ENCODE data around the gene MYH10. TPM values are rescaled to one million over a fixed set of nuclear protein-coding genes. Genes with fewer than 3 reads are reported as not detected.

Gene MYH10
- total and polyA plus RNA-seq, 9 of the 15 experiments (the other 6 are each of a cell fraction or from before 2014, with no cell fraction given) = 16.3 to 95.3 (median 39.7) TPM

DNA sequence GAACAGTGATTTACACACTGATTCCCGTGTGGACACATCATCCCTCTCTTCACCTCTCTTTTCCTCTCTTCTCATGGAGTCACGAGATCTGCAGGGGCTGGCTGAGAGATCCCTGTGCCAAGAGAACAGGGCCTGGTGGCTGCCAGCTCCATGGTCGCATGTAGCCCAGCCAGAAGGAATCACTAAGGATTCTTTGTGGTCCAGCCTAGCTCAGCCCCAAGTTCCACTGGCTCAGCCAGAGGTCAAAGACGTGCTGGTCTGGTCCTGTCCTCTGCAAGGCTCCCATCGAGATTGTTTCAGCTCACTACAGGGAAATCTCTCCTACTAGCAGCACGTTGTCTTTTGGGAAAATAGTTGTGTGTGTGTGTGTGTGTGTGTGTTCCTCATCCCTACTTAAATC lies 128.4 kb downstream of the MYH10 start:
- POLR2A ChIA-PET = interaction anchor here (0.5 to 1.1 kb wide), 2 partner anchors 10 to 11 kb away, joined by 3 to 4 read pairs; no protein-coding TSS in a partner anchor
- no TSS peak for BruUV-seq (replicated peaks)
- intact Hi-C loops (cut with micrococcal nuclease) (loop anchor here (10.0 kb wide), 1 partner anchor 243 kb away; the partner anchor contains the start of gene CCDC42), in situ Hi-C loops (cut with MboI) (no loop called here)
- no peak overlapping the region for H3K4me2 ChIP-seq (ENCODE audit: insufficient read depth, low read length)
- FAIRE-seq (no peak), DNase-seq (ENCODE audit: extremely low read depth in 1 of 4, low spot score in 3 of 4) (no peak), ATAC-seq (no peak)
- 73% methylated on average over 6 of the region's 6 CpGs for WGBS (ENCODE audit: insufficient coverage, low coverage, missing lambda C conversion rate)
- no peak overlapping the region for H3K9ac ChIP-seq (ENCODE audit: insufficient read depth in 1 of 2, low read depth in 2 of 2, low read length in 2 of 2)
- CTCF ChIA-PET (ENCODE audit: low intra/inter-chr PET ratio) = no interaction called here
- no peak overlapping the region for H2AFZ ChIP-seq (ENCODE audit: low read depth, low read length)
- no peaks in the 10 kb centered on the region for H3K4me1 ChIP-seq (replicated peaks in 1 of 2; ENCODE audit: control insufficient read depth in 2 of 2, insufficient read depth in 2 of 2, low read length in 2 of 2)
- H4K20me1 ChIP-seq (replicated peaks; ENCODE audit: control insufficient read depth, insufficient read depth, low read length) = no peaks in the 10 kb centered on the region
- H3K36me3 ChIP-seq (ENCODE audit: control insufficient read depth, insufficient read depth, low read length) = peaks cover 79% of the 10 kb centered on the region
- H3K9me1 ChIP-seq (ENCODE audit: control insufficient read depth, insufficient read depth, low read length) = no peaks in the 10 kb centered on the region
- no peak overlapping the region for H3K27ac ChIP-seq (ENCODE audit: extremely low read depth, low read depth, low read length)
- H3K9me3 ChIP-seq (replicated peaks; ENCODE audit: control insufficient read depth, insufficient read depth, low read depth, low read length) = no peaks in the 10 kb centered on the region
- no peaks in the 10 kb centered on the region for H3K79me2 ChIP-seq (ENCODE audit: control insufficient read depth, insufficient read depth, low read length)
- no peak overlapping the region for H3K4me3 ChIP-seq
- H3K27me3 ChIP-seq (ENCODE audit: control insufficient read depth in 2 of 2, insufficient read depth in 2 of 2, low read length in 2 of 2) = no peaks in the 10 kb centered on the region
- TF ChIP-seq ZNF282 (CRISPR knock-in tag; IDR thresholded peaks at IDR 0.05) (no peak), PTRF (tag; IDR thresholded peaks at IDR 0.05) (no peak), FOXM1 (IDR thresholded peaks at IDR 0.05; ENCODE audit: low read depth) (no peak), FOXM1 (CRISPR knock-in tag; IDR thresholded peaks at IDR 0.05; ENCODE audit: low read depth) (no peak), CTCFL (IDR thresholded peaks at IDR 0.05; ENCODE audit: borderline replicate concordance, insufficient read depth, low read depth, low read length, poor library complexity, severe bottlenecking) (no peak), LCOR (CRISPR knock-in tag; IDR thresholded peaks at IDR 0.05) (no peak), ZNF668 (CRISPR knock-in tag; IDR thresholded peaks at IDR 0.05) (no peak), DACH1 (IDR thresholded peaks at IDR 0.05; ENCODE audit: partially characterized antibody) (no peak), THRAP3 (IDR thresholded peaks at IDR 0.05; ENCODE audit: borderline replicate concordance) (no peak), ZNF263 (CRISPR knock-in tag; IDR thresholded peaks at IDR 0.05; ENCODE audit: borderline replicate concordance) (no peak), ZNF133 (CRISPR knock-in tag; IDR thresholded peaks at IDR 0.05) (no peak), NR1H2 (CRISPR knock-in tag; IDR thresholded peaks at IDR 0.05) (no peak), NKRF (IDR thresholded peaks at IDR 0.05; ENCODE audit: borderline replicate concordance) (no peak), ZNF561 (CRISPR knock-in tag; conservative IDR thresholded peaks at IDR 0.05) (no peak), SAP30 (IDR thresholded peaks at IDR 0.05; ENCODE audit: borderline replicate concordance, insufficient read depth, low read depth, low read length, poor library complexity, severe bottlenecking) (no peak)
- TF ChIP-seq, protein P1, sequence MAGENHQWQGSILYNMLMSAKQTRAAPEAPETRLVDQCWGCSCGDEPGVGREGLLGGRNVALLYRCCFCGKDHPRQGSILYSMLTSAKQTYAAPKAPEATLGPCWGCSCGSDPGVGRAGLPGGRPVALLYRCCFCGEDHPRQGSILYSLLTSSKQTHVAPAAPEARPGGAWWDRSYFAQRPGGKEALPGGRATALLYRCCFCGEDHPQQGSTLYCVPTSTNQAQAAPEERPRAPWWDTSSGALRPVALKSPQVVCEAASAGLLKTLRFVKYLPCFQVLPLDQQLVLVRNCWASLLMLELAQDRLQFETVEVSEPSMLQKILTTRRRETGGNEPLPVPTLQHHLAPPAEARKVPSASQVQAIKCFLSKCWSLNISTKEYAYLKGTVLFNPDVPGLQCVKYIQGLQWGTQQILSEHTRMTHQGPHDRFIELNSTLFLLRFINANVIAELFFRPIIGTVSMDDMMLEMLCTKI (IDR thresholded peaks at IDR 0.05; ENCODE audit: partially characterized antibody) = no peak

Data from K562 (cell line).